Esophagus squamous epithelium (tissue), 4 donors: ENCODE data around the gene TAGLN.
A peak's percentile ranks its signal among the peaks of the same experiment; 100 is the strongest.

Experiments used
- POLR2A ChIP-seq, 4 donors: fragments of 450-650 bp; IDR thresholded peaks; one replicate each; pipeline ENCODE4 v1.6.1; 2017; ENCODE audit warnings: antibody characterized with exemption in 4 of 4, mild to moderate bottlenecking in 4 of 4, moderate library complexity in 3 of 4
- TF ChIP-seq, protein P1 (sequence below), 6 experiments: fragments of 450-650 bp in 4 of 6; fragments of 200-600 bp in 2 of 6; sonication (generic) in 2 of 6; IDR thresholded peaks; one replicate each; pipeline ENCODE4 v1.5.1; 2016 to 2019; ENCODE audit warnings: antibody characterized with exemption in 6 of 6, mild to moderate bottlenecking in 4 of 6, moderate library complexity in 4 of 6

DNA sequence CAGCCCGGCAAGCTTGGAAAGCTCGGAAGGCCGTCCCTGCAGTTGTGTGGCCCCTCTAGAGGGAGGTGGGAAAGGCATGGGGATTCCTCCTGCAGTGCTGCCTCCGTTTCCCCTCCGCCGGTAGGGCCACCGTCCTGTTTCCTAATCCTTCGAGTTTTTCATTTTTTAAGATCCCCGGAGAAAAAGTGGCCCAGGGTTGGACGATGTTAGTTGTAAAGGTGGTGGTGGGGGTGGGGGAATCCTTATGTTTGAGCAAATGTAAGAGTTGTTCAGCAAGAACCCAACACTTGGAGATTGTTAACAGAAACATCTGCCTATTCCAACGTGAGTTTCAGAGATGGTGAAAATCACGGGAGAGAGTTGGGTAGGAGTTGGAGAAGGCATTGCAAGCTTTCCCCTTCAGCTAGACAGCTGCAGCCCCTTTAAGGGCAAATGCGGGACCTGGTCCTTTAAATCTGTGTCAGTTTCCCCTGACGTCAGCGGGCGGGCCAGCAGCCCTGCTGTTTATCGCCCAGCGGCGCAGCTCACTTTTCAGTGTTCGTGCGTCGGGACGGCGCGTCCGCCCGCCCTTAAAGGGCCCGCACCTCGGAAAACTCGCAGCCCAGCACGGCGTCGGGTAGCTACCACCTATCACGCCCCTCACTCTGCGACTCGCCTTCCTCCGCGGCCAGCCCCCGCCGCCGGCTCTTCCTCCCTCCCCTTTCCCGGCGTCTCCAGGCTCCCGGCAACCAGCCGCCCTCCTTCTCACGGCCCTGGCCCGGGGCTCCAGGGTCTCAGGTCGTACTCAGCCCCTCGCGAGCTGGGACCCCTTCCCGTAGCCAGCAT, 20.7 kb upstream of the TAGLN start, which contains the start of gene SIDT2:
- TF ChIP-seq, protein P1, sequence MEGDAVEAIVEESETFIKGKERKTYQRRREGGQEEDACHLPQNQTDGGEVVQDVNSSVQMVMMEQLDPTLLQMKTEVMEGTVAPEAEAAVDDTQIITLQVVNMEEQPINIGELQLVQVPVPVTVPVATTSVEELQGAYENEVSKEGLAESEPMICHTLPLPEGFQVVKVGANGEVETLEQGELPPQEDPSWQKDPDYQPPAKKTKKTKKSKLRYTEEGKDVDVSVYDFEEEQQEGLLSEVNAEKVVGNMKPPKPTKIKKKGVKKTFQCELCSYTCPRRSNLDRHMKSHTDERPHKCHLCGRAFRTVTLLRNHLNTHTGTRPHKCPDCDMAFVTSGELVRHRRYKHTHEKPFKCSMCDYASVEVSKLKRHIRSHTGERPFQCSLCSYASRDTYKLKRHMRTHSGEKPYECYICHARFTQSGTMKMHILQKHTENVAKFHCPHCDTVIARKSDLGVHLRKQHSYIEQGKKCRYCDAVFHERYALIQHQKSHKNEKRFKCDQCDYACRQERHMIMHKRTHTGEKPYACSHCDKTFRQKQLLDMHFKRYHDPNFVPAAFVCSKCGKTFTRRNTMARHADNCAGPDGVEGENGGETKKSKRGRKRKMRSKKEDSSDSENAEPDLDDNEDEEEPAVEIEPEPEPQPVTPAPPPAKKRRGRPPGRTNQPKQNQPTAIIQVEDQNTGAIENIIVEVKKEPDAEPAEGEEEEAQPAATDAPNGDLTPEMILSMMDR (IDR thresholded peaks at IDR 0.05): no peak
- TF ChIP-seq POLR2A (IDR thresholded peaks at IDR 0.05): peak in 3 of 4 donors; percentile 87 to 97 (median 97)
